GM12878 (cell line): ENCODE data around the gene CCIN. TPM values are rescaled to one million over a fixed set of nuclear protein-coding genes. Genes with fewer than 3 reads are reported as not detected.

Experiments used
- ATAC-seq: fragments of 200-7000 bp; cut with Tn5 transposase; 3 replicates; pipeline ENCODE4 v1.9.1; 2020; ENCODE audit warnings: mild to moderate bottlenecking, moderate library complexity
- BruUV-seq: library from RNA; stranded (reverse); fragments of 400-500 nt; replicated peaks from 2 replicates; lab custom pipeline; 2021; lab: Mats Ljungman, UMichigan
- CTCF ChIA-PET: fragments of 300-600 bp; sonication (Branson Sonifier 250); formaldehyde crosslinking; extraction: SDS; loops from one replicate; lab custom pipeline; 2021; ENCODE audit warnings: inconsistent platforms; lab: Yijun Ruan, JAX
- POLR2A ChIA-PET: fragments of 350-600 bp; formaldehyde crosslinking; extraction: SDS; loops from one replicate; lab custom pipeline; 2021; ENCODE audit warnings: inconsistent platforms; lab: Charles Lee
- RAD21 ChIA-PET: fragments of 300-600 bp; sonication (Branson Sonifier 250); formaldehyde crosslinking; loops from one replicate; lab custom pipeline; 2023; ENCODE audit warnings: antibody characterized with exemption; ENCODE audit not compliant: unreplicated experiment; lab: Charles Lee
- SMC1A ChIA-PET: fragments of 300-600 bp; sonication (Branson Sonifier 250); formaldehyde crosslinking; loops from one replicate; lab custom pipeline; 2023; ENCODE audit not compliant: unreplicated experiment, uncharacterized antibody; lab: Charles Lee
- DNase-seq: peaks from one replicate; pipeline ENCODE4 v3.0.0-alpha.2; 2011; ENCODE audit warnings: low read depth, low spot score
- FAIRE-seq: peaks from 3 replicates; lab custom pipeline; 2011; peaks lifted over from hg19 to GRCh38; lab: Jason Lieb, UNC
- H2AFZ ChIP-seq: 2 replicates; pipeline ENCODE4 v1.6.0; 2011; ENCODE audit warnings: low read depth, low read length, control low read depth; ENCODE audit not compliant: control insufficient read depth
- H3K27ac ChIP-seq: 2 replicates; pipeline ENCODE4 v1.5.1; 2011; ENCODE audit warnings: control low read depth; ENCODE audit not compliant: control insufficient read depth, insufficient read depth
- H3K27me3 ChIP-seq, 2 experiments: replicated peaks in 1 of 2; 2 replicates each; pipeline versions ENCODE4 v1.6.0 to v1.6.1; 2011; ENCODE audit warnings: low read length in 1 of 2; ENCODE audit not compliant: control insufficient read depth in 2 of 2, insufficient read depth in 2 of 2
- H3K36me3 ChIP-seq, 2 experiments: 2 replicates each; pipeline ENCODE4 v1.5.1; 2011; ENCODE audit warnings: low read length in 1 of 2; ENCODE audit not compliant: control insufficient read depth in 2 of 2, insufficient read depth in 2 of 2
- H3K4me1 ChIP-seq: 2 replicates; pipeline ENCODE4 v1.6.1; 2011; ENCODE audit warnings: mild to moderate bottlenecking, low read length, moderate library complexity, mixed read lengths; ENCODE audit not compliant: control insufficient read depth, insufficient read depth
- H3K4me2 ChIP-seq: 2 replicates; pipeline ENCODE4 v1.6.0; 2011; ENCODE audit warnings: control low read depth; ENCODE audit not compliant: control insufficient read depth, insufficient read depth
- H3K4me3 ChIP-seq: fragments of 200-600 bp; sonication (generic); 2 replicates; pipeline ENCODE4 v1.5.1; 2016
- H3K79me2 ChIP-seq: 2 replicates; pipeline ENCODE4 v1.6.0; 2011; ENCODE audit warnings: low read length; ENCODE audit not compliant: control insufficient read depth, insufficient read depth
- H3K9ac ChIP-seq: 2 replicates; pipeline ENCODE4 v1.8.0; 2011; ENCODE audit warnings: low read length, control low read depth, mixed read lengths; ENCODE audit not compliant: control insufficient read depth, insufficient read depth
- H3K9me3 ChIP-seq: replicated peaks from 3 replicates; pipeline ENCODE4 v1.5.1; 2011; ENCODE audit warnings: mild to moderate bottlenecking, low read length; ENCODE audit not compliant: control insufficient read depth, insufficient read depth
- H4K20me1 ChIP-seq: 2 replicates; pipeline ENCODE4 v1.6.0; 2011; ENCODE audit not compliant: control insufficient read depth, insufficient read depth
- CBFB ChIP-seq: IDR thresholded peaks from 2 replicates; pipeline ENCODE4 v1.6.1; 2016; ENCODE audit warnings: antibody characterized with exemption, low read depth
- FOXK2 ChIP-seq: fragments of 450-650 bp; IDR thresholded peaks from 2 replicates; pipeline ENCODE4 v1.6.1; 2017; ENCODE audit warnings: mild to moderate bottlenecking, moderate library complexity
- HDAC2 ChIP-seq: fragments of 200-600 bp; sonication (generic); IDR thresholded peaks from 2 replicates; pipeline ENCODE4 v1.6.1; 2017
- IRF4 ChIP-seq: IDR thresholded peaks from 2 replicates; pipeline ENCODE4 v1.6.1; 2011; ENCODE audit warnings: low read depth, low read length
- JUNB ChIP-seq: IDR thresholded peaks from 2 replicates; pipeline ENCODE4 v1.6.1; 2016; ENCODE audit warnings: antibody characterized with exemption, mild to moderate bottlenecking
- PAX5 ChIP-seq: IDR thresholded peaks from 2 replicates; pipeline ENCODE4 v1.6.1; 2011; ENCODE audit warnings: low read depth, low read length, borderline replicate concordance
- PML ChIP-seq: IDR thresholded peaks from 2 replicates; pipeline ENCODE4 v1.6.1; 2012; ENCODE audit warnings: low read length, inconsistent platforms
- YBX1 ChIP-seq: fragments of 450-650 bp; IDR thresholded peaks from 2 replicates; pipeline ENCODE4 v1.6.1; 2016; ENCODE audit warnings: antibody characterized with exemption
- ZNF24 ChIP-seq: fragments of 450-650 bp; IDR thresholded peaks from 2 replicates; pipeline ENCODE4 v1.6.1; 2017; ENCODE audit warnings: antibody characterized with exemption, mild to moderate bottlenecking
- ZZZ3 ChIP-seq: IDR thresholded peaks from 2 replicates; pipeline ENCODE4 v1.6.1; 2011; ENCODE audit warnings: low read depth; ENCODE audit not compliant: control insufficient read depth, insufficient read length
- WGBS: methylation state at CpG from one replicate; pipeline ENCODE4 v1.1.6; 2016; ENCODE audit warnings: low lambda C conversion rate; ENCODE audit not compliant: insufficient replicate concordance, insufficient coverage; ENCODE audit errors: missing lambda C conversion rate; 5-methylcytosine and 5-hydroxymethylcytosine counted together
- in situ Hi-C: fragments of 300-500 bp; cut with MboI; formaldehyde crosslinking; loops from 9 replicates; pipeline ENCODE4 v1.14.3; 2018; ENCODE audit warnings: mixed read lengths
- intact Hi-C: fragments of 100-400 bp; cut with micrococcal nuclease; formaldehyde crosslinking; loops from one replicate; pipeline ENCODE4 v1.14.2; 2022; ENCODE audit not compliant: unreplicated experiment
- polyA plus RNA-seq, 11 experiments: library from polyadenylated mRNA; depleted of rRNA in 4 of 11; unstranded in 6 of 11; stranded (reverse) in 5 of 11; fragments of >200 nt; fragmentation: Nextera tagmentation in 4 of 11; fragmentation: Illumina TruSeq in 1 of 11; extraction: Ambion mirVana in 4 of 11; extraction: Trizol in 1 of 11; gene quantifications; 1 replicate in 1 of 11; 2 replicates in 10 of 11; pipeline versions ENCODE4 v1.2.1 to v1.2.3, GENCODE V29; 2011 to 2016; ENCODE audit warnings: inconsistent platforms in 2 of 11, missing spikeins in 2 of 11, low read depth in 1 of 11
- total RNA-seq, 4 experiments: library from RNA; depleted of rRNA in 3 of 4; stranded (reverse); fragments of >200 nt in 3 of 4; fragmentation: Illumina TruSeq in 1 of 4; extraction: Trizol in 1 of 4; gene quantifications; 2 replicates each; pipeline versions ENCODE4 v1.2.1 to v1.2.3, GENCODE V29; 2013 to 2021
- TF ChIP-seq, protein P1 (sequence below): fragments of 150-350 bp; IDR thresholded peaks from 2 replicates; pipeline ENCODE4 v1.6.1; 2016; ENCODE audit warnings: low read depth, low read length

The CCIN gene
- total and polyA plus RNA-seq, 10 of the 15 experiments (the other 5 are each of a cell fraction or from before 2014, with no cell fraction given): not detected

DNA sequence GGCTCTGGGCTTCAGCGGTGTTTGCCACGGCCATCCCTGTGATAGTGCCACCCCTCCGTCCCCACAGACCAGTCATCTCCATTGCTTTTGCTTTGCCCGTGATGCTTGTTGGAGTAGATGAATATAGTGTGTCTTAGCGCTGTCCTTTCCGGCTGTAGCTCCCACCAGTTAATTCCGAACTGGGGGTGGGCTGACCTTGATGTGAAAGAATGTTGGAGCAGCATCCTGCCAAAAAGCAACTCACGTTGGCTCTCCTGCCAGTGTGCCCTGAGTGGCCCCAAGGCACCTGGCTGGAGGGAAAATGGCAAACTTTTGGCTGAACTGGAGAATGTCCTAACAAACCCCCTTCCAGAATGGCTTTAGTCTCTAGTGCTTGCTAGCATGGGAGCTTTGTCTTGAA lies 41.5 kb downstream of the CCIN start:
- no peak for TF ChIP-seq ZNF24
- TF ChIP-seq IRF4: no peak
- no peak for TF ChIP-seq PAX5
- TF ChIP-seq ZZZ3: no peak
- TF ChIP-seq, protein P1, sequence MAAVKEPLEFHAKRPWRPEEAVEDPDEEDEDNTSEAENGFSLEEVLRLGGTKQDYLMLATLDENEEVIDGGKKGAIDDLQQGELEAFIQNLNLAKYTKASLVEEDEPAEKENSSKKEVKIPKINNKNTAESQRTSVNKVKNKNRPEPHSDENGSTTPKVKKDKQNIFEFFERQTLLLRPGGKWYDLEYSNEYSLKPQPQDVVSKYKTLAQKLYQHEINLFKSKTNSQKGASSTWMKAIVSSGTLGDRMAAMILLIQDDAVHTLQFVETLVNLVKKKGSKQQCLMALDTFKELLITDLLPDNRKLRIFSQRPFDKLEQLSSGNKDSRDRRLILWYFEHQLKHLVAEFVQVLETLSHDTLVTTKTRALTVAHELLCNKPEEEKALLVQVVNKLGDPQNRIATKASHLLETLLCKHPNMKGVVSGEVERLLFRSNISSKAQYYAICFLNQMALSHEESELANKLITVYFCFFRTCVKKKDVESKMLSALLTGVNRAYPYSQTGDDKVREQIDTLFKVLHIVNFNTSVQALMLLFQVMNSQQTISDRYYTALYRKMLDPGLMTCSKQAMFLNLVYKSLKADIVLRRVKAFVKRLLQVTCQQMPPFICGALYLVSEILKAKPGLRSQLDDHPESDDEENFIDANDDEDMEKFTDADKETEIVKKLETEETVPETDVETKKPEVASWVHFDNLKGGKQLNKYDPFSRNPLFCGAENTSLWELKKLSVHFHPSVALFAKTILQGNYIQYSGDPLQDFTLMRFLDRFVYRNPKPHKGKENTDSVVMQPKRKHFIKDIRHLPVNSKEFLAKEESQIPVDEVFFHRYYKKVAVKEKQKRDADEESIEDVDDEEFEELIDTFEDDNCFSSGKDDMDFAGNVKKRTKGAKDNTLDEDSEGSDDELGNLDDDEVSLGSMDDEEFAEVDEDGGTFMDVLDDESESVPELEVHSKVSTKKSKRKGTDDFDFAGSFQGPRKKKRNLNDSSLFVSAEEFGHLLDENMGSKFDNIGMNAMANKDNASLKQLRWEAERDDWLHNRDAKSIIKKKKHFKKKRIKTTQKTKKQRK: no peak
- no peak for TF ChIP-seq PML
- TF ChIP-seq CBFB: no peak
- no peak for TF ChIP-seq YBX1
- TF ChIP-seq JUNB: no peak
- no peak for TF ChIP-seq FOXK2
- no peak for TF ChIP-seq HDAC2
- intact Hi-C loops: no loop called here
- ATAC-seq: no peak
- 96% methylated on average over 8 of the region's 8 CpGs for WGBS
- no peaks in the 10 kb centered on the region for H3K27me3 ChIP-seq
- H3K4me1 ChIP-seq: peaks cover 3% of the 10 kb centered on the region; the same call in 1 of the 2 replicates
- no peak overlapping the region for H3K27ac ChIP-seq
- peaks cover 6% of the 10 kb centered on the region for H3K79me2 ChIP-seq
- peaks cover 12% of the 10 kb centered on the region; the same call in 1 of the 2 replicates for H4K20me1 ChIP-seq
- CTCF ChIA-PET: interaction anchor here (1.1 kb wide), 1 partner anchor 20 kb away, joined by 5 read pairs; the partner anchor contains the start of gene CLTA
- no TSS peak for BruUV-seq
- H3K9ac ChIP-seq: no peak overlapping the region
- DNase-seq: no peak
- in situ Hi-C loops: no loop called here
- SMC1A ChIA-PET: interaction anchor here (2.4 kb wide), 1 partner anchor 8 kb away, joined by 8 read pairs; no protein-coding TSS in a partner anchor
- H2AFZ ChIP-seq: no peak overlapping the region
- H3K36me3 ChIP-seq: peaks cover 19 to 53% of the 10 kb centered on the region in 2 experiments
- no peak overlapping the region for H3K4me2 ChIP-seq
- FAIRE-seq: no peak
- H3K9me3 ChIP-seq: no peaks in the 10 kb centered on the region
- RAD21 ChIA-PET: no interaction called here
- H3K4me3 ChIP-seq: no peak overlapping the region
- POLR2A ChIA-PET: interaction anchor here (0.5 to 1.5 kb wide), 3 partner anchors 17 to 392 kb away, joined by 3 to 6 read pairs (median 4); no protein-coding TSS in a partner anchor
